OCI-LY7 (cell line): Measurements from ENCODE around the gene PRPF40B.

Experiments
- EZH2phosphoT487 ChIP-seq: fragments of 200-600 bp; sonication (generic); IDR thresholded peaks from 2 replicates; pipeline ENCODE4 v1.6.1; 2018; ENCODE audit warnings: low read depth, borderline replicate concordance, mild to moderate bottlenecking, mixed run types, antibody characterized with exemption, low read length, moderate library complexity, mixed read lengths
- TF ChIP-seq, protein P1 (sequence below): fragments of 200-600 bp; sonication (generic); conservative IDR thresholded peaks from 2 replicates; pipeline ENCODE4 v1.5.1; 2014; ENCODE audit warnings: mild to moderate bottlenecking, antibody characterized with exemption, low read length, moderate library complexity, mixed read lengths

DNA sequence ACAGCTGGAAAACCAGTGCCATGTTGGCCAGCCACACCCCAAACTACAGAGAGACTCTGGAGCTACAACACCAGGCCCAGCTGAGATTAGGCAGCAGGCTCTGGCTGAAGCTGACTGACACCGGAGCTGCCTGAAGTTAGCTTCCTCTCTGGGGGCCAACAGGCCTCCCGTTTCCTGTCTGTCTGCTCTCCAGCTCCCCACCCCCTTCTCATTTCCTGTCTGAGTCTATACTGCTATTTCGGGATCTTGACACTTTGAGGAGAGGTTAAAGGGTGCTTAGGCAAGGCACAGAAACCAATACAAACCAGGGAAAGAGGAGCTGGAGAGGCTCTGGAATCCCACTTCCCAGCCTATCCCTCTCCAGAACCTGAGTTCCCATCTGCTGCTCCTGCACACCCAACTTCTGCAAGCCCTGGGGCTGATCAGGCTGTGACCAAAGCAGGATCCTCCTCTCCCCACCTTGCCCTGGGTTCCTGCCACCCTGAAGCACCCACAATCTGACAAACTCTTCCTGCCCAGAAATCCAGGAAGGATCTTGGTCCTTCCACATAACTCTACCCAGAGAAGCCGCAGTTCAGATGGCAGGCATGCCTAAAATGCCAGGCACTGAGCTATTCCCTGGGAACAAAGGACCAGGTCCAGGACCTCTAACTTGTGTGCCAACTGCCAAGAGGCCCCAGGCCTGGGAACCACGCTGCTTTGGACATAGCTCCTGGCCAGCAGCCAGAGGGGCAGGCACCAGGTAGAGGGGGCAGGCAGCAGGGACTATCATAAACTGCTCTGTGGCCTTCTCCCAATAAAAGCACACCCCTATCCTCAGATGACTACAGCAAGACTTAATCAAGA lies 39.9 kb downstream of the PRPF40B start:
- TF ChIP-seq, protein P1, sequence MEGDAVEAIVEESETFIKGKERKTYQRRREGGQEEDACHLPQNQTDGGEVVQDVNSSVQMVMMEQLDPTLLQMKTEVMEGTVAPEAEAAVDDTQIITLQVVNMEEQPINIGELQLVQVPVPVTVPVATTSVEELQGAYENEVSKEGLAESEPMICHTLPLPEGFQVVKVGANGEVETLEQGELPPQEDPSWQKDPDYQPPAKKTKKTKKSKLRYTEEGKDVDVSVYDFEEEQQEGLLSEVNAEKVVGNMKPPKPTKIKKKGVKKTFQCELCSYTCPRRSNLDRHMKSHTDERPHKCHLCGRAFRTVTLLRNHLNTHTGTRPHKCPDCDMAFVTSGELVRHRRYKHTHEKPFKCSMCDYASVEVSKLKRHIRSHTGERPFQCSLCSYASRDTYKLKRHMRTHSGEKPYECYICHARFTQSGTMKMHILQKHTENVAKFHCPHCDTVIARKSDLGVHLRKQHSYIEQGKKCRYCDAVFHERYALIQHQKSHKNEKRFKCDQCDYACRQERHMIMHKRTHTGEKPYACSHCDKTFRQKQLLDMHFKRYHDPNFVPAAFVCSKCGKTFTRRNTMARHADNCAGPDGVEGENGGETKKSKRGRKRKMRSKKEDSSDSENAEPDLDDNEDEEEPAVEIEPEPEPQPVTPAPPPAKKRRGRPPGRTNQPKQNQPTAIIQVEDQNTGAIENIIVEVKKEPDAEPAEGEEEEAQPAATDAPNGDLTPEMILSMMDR, result no peak
- TF ChIP-seq EZH2phosphoT487, result no peak
